ENCODE measurements around the gene EFNB3. TPM values are rescaled to one million over a fixed set of nuclear protein-coding genes. Genes with fewer than 3 reads are reported as not detected.

EFNB3 gene
- polyA plus RNA-seq, 2 of the 4 experiments (the other 2 are of a cell fraction) = 1.7 to 1.9 TPM

GRCh38 chr17:7732981-7733539 lies 28.1 kb downstream of the EFNB3 start:
- ATAC-seq = no peak
- Histone ChIP-seq H3K4me2 (no peak overlapping the region), H3K27ac (no peak overlapping the region), H3K4me3 (no peak overlapping the region), H3K4me1 (no peaks in the 10 kb centered on the region), H3K9me3 (no peaks in the 10 kb centered on the region)
- ChIA-PET CTCF (interaction anchor here (4.8 kb wide), 1 partner anchor 11 kb away, joined by 35 read pairs; no protein-coding TSS in a partner anchor), POLR2A (no interaction called here)
- no peak for DNase-seq (ENCODE audit: low read depth in 1 of 2, low spot score in 1 of 2)
- FAIRE-seq = no peak
- WGBS (ENCODE audit: missing lambda C conversion rate) = 88% methylated on average over 14 of the region's 14 CpGs
- TF ChIP-seq HOXB5 (CRISPR knock-in tag; IDR thresholded peaks at IDR 0.05) (no peak), FOXS1 (CRISPR knock-in tag; IDR thresholded peaks at IDR 0.05) (no peak), POLR2A (IDR thresholded peaks at IDR 0.05; ENCODE audit: low read length) (no peak), MAX (IDR thresholded peaks at IDR 0.05) (no peak), HOXB13 (CRISPR knock-in tag; IDR thresholded peaks at IDR 0.05; ENCODE audit: low read depth) (no peak), NFE2L2 (conservative IDR thresholded peaks at IDR 0.05; ENCODE audit: low read length) (no peak), ESRRA (IDR thresholded peaks at IDR 0.05; ENCODE audit: borderline replicate concordance, low read length) (no peak), EP300 (IDR thresholded peaks at IDR 0.05) (no peak), RAD21 (conservative IDR thresholded peaks at IDR 0.05 in 1 of 2, IDR thresholded peaks at IDR 0.05 in 1 of 2) (no peak), ZC3H11A (IDR thresholded peaks at IDR 0.05) (no peak), POLR2AphosphoS2 (conservative IDR thresholded peaks at IDR 0.05; ENCODE audit: low read length) (no peak), RNF2 (IDR thresholded peaks at IDR 0.05; ENCODE audit: borderline replicate concordance, low read depth) (no peak)
- TF ChIP-seq, protein P1, sequence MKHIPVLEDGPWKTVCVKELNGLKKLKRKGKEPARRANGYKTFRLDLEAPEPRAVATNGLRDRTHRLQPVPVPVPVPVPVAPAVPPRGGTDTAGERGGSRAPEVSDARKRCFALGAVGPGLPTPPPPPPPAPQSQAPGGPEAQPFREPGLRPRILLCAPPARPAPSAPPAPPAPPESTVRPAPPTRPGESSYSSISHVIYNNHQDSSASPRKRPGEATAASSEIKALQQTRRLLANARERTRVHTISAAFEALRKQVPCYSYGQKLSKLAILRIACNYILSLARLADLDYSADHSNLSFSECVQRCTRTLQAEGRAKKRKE (CRISPR knock-in tag; IDR thresholded peaks at IDR 0.05; ENCODE audit: low read depth) = no peak
- TF ChIP-seq, protein P2, sequence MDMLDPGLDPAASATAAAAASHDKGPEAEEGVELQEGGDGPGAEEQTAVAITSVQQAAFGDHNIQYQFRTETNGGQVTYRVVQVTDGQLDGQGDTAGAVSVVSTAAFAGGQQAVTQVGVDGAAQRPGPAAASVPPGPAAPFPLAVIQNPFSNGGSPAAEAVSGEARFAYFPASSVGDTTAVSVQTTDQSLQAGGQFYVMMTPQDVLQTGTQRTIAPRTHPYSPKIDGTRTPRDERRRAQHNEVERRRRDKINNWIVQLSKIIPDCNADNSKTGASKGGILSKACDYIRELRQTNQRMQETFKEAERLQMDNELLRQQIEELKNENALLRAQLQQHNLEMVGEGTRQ (IDR thresholded peaks at IDR 0.05) = no peak

- no peak for DNase-seq (ENCODE audit: low read depth in 1 of 2, low spot score in 1 of 2)
- no peak overlapping the region for H3K4me3 ChIP-seq
- ChIA-PET POLR2A (no interaction called here), CTCF (interaction anchor here (0.9 to 3.4 kb wide), 9 partner anchors 17 to 318 kb away, joined by 3 to 12 read pairs (median 4); partner anchors contain the start of genes DNAH2 and NAA38)
- no peaks in the 10 kb centered on the region for H3K4me1 ChIP-seq
- no peak for FAIRE-seq
- 62% methylated on average over 5 of the region's 5 CpGs for WGBS (ENCODE audit: missing lambda C conversion rate)
- H3K4me2 ChIP-seq = no peak overlapping the region
- no peak for ATAC-seq
- no peaks in the 10 kb centered on the region for H3K9me3 ChIP-seq
- no peak overlapping the region for H3K27ac ChIP-seq
- TF ChIP-seq, protein P1 (CRISPR knock-in tag; IDR thresholded peaks at IDR 0.05; ENCODE audit: low read depth) = no peak
- no peak for TF ChIP-seq EHMT2 (IDR thresholded peaks at IDR 0.05; ENCODE audit: low read depth)
- TF ChIP-seq KDM5A (IDR thresholded peaks at IDR 0.05) = no peak
- no peak for TF ChIP-seq RNF2 (IDR thresholded peaks at IDR 0.05; ENCODE audit: borderline replicate concordance, low read depth)
- no peak for TF ChIP-seq CHD4 (IDR thresholded peaks at IDR 0.05; ENCODE audit: borderline replicate concordance)
- no peak for TF ChIP-seq MYC (IDR thresholded peaks at IDR 0.05; ENCODE audit: borderline replicate concordance, low read length)
- TF ChIP-seq HOXA7 (CRISPR knock-in tag; IDR thresholded peaks at IDR 0.05) = no peak
- TF ChIP-seq ZNF302 (CRISPR knock-in tag; IDR thresholded peaks at IDR 0.05) = no peak
- no peak for TF ChIP-seq HMGXB4 (CRISPR knock-in tag; IDR thresholded peaks at IDR 0.05; ENCODE audit: borderline replicate concordance)
- no peak for TF ChIP-seq RAD21 (conservative IDR thresholded peaks at IDR 0.05 in 1 of 2, IDR thresholded peaks at IDR 0.05 in 1 of 2)
- TF ChIP-seq HES2 (IDR thresholded peaks at IDR 0.05) = no peak
- TF ChIP-seq JUN (IDR thresholded peaks at IDR 0.05) = no peak
- TF ChIP-seq, protein P3, sequence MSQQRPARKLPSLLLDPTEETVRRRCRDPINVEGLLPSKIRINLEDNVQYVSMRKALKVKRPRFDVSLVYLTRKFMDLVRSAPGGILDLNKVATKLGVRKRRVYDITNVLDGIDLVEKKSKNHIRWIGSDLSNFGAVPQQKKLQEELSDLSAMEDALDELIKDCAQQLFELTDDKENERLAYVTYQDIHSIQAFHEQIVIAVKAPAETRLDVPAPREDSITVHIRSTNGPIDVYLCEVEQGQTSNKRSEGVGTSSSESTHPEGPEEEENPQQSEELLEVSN (IDR thresholded peaks at IDR 0.05; ENCODE audit: borderline replicate concordance, low read depth) = no peak
- TF ChIP-seq CTCF (IDR thresholded peaks at IDR 0.05) = no peak
- no peak for TF ChIP-seq HDAC2 (IDR thresholded peaks at IDR 0.05)
- TF ChIP-seq, protein P4, sequence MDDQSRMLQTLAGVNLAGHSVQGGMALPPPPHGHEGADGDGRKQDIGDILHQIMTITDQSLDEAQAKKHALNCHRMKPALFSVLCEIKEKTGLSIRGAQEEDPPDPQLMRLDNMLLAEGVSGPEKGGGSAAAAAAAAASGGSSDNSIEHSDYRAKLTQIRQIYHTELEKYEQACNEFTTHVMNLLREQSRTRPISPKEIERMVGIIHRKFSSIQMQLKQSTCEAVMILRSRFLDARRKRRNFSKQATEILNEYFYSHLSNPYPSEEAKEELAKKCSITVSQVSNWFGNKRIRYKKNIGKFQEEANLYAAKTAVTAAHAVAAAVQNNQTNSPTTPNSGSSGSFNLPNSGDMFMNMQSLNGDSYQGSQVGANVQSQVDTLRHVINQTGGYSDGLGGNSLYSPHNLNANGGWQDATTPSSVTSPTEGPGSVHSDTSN (IDR thresholded peaks at IDR 0.05) = no peak
- TF ChIP-seq NPAS2 (CRISPR knock-in tag; IDR thresholded peaks at IDR 0.05; ENCODE audit: borderline replicate concordance) = no peak
- no peak for TF ChIP-seq ESRRA (IDR thresholded peaks at IDR 0.05; ENCODE audit: borderline replicate concordance, low read length)
Observed at GRCh38 chr17:7737601-7738000, 32.6 kb downstream of the EFNB3 start.
